PC-3 (cell line): ENCODE measurements around the gene TFEB. TPM values are rescaled to one million over a fixed set of nuclear protein-coding genes. Genes with fewer than 3 reads are reported as not detected.

Experiments used
- ATAC-seq: fragments of 200-7000 bp; cut with Tn5 transposase; 2 replicates; pipeline ENCODE4 v1.9.1; 2020; ENCODE audit warnings: mild to moderate bottlenecking, moderate library complexity
- BruUV-seq: library from RNA; stranded (reverse); fragments of 400-500 nt; replicated peaks from 2 replicates; lab custom pipeline; 2021; lab: Mats Ljungman, UMichigan
- CTCF ChIA-PET: fragments of 300-600 bp; sonication (Branson Sonifier 250); formaldehyde crosslinking; loops from one replicate; lab custom pipeline; 2022; ENCODE audit warnings: antibody characterized with exemption; lab: Charles Lee
- POLR2A ChIA-PET: fragments of 300-600 bp; sonication (Branson Sonifier 250); formaldehyde crosslinking; loops from one replicate; lab custom pipeline; 2022; ENCODE audit warnings: antibody characterized with exemption; ENCODE audit not compliant: unreplicated experiment; lab: Charles Lee
- DNase-seq: peaks from one replicate; pipeline ENCODE4 v3.0.0-alpha.2; 2015
- H2AFZ ChIP-seq: fragments of 300-600 bp; sonication (generic); 2 replicates; pipeline ENCODE4 v1.6.0; 2016; ENCODE audit warnings: antibody characterized with exemption, low read length
- H3F3A ChIP-seq: fragments of 300-600 bp; sonication (generic); one replicate; pipeline ENCODE4 v1.6.0; 2017; ENCODE audit warnings: antibody characterized with exemption, low read length, control low read depth, mild to moderate bottlenecking; ENCODE audit not compliant: unreplicated experiment
- H3K27ac ChIP-seq: fragments of 300-600 bp; sonication (generic); 2 replicates; pipeline ENCODE4 v1.5.1; 2016; ENCODE audit warnings: mild to moderate bottlenecking, low read length
- H3K27me3 ChIP-seq: fragments of 300-600 bp; sonication (generic); 2 replicates; pipeline ENCODE4 v1.6.1; 2016; ENCODE audit warnings: low read length, mixed read lengths
- H3K36me3 ChIP-seq: fragments of 300-600 bp; sonication (generic); 2 replicates; pipeline ENCODE4 v1.6.1; 2016; ENCODE audit warnings: low read depth, mixed run types, low read length, mixed read lengths
- H3K4me1 ChIP-seq: fragments of 300-600 bp; sonication (generic); 2 replicates; pipeline ENCODE4 v1.5.1; 2016; ENCODE audit warnings: low read length; ENCODE audit not compliant: insufficient read depth
- H3K4me2 ChIP-seq: fragments of 300-600 bp; sonication (generic); 2 replicates; pipeline ENCODE4 v1.6.0; 2016; ENCODE audit warnings: low read length
- H3K4me3 ChIP-seq: fragments of 300-600 bp; sonication (generic); 2 replicates; pipeline ENCODE4 v1.5.1; 2016; ENCODE audit warnings: mild to moderate bottlenecking, low read length, mixed read lengths
- H3K79me2 ChIP-seq: fragments of 300-600 bp; sonication (generic); 2 replicates; pipeline ENCODE4 v1.6.1; 2017; ENCODE audit warnings: low read length, mixed read lengths
- H3K9ac ChIP-seq: fragments of 300-600 bp; sonication (generic); 2 replicates; pipeline ENCODE4 v1.6.0; 2016; ENCODE audit warnings: mild to moderate bottlenecking, low read length
- H3K9me2 ChIP-seq: fragments of 300-600 bp; sonication (generic); replicated peaks from 2 replicates; pipeline ENCODE4 v1.6.1; 2016; ENCODE audit warnings: mixed run types, low read length, mixed read lengths
- H3K9me3 ChIP-seq: fragments of 300-600 bp; sonication (generic); 2 replicates; pipeline ENCODE4 v1.6.1; 2016; ENCODE audit warnings: low read length, mixed read lengths
- H4K20me1 ChIP-seq: fragments of 300-600 bp; sonication (generic); 2 replicates; pipeline ENCODE4 v1.6.1; 2016; ENCODE audit warnings: low read length, mixed read lengths
- CTCF ChIP-seq: fragments of 300-600 bp; sonication (generic); conservative IDR thresholded peaks from 2 replicates; pipeline ENCODE4 v1.5.1; 2017; ENCODE audit warnings: antibody characterized with exemption, low read depth, mild to moderate bottlenecking, low read length
- EZH2 ChIP-seq: fragments of 300-600 bp; sonication (generic); IDR thresholded peaks from one replicate; pipeline ENCODE4 v1.6.1; 2017; ENCODE audit warnings: antibody characterized with exemption, mild to moderate bottlenecking, low read length; ENCODE audit not compliant: unreplicated experiment
- EZH2phosphoT487 ChIP-seq: fragments of 300-600 bp; sonication (generic); IDR thresholded peaks from 2 replicates; pipeline ENCODE4 v1.6.1; 2018; ENCODE audit warnings: mild to moderate bottlenecking, antibody characterized with exemption, low read length, borderline replicate concordance
- intact Hi-C: fragments of 100-400 bp; cut with micrococcal nuclease; formaldehyde crosslinking; loops from 2 replicates; pipeline ENCODE4 v1.9.0; 2023
- total RNA-seq: library from RNA; depleted of rRNA; stranded (reverse); fragments of >200 nt; gene quantifications from 2 replicates; pipeline ENCODE4 v1.2.3, GENCODE V29; 2014

Gene TFEB
- total RNA-seq, 1 experiment from 2014 or later = 4.2 TPM

DNA sequence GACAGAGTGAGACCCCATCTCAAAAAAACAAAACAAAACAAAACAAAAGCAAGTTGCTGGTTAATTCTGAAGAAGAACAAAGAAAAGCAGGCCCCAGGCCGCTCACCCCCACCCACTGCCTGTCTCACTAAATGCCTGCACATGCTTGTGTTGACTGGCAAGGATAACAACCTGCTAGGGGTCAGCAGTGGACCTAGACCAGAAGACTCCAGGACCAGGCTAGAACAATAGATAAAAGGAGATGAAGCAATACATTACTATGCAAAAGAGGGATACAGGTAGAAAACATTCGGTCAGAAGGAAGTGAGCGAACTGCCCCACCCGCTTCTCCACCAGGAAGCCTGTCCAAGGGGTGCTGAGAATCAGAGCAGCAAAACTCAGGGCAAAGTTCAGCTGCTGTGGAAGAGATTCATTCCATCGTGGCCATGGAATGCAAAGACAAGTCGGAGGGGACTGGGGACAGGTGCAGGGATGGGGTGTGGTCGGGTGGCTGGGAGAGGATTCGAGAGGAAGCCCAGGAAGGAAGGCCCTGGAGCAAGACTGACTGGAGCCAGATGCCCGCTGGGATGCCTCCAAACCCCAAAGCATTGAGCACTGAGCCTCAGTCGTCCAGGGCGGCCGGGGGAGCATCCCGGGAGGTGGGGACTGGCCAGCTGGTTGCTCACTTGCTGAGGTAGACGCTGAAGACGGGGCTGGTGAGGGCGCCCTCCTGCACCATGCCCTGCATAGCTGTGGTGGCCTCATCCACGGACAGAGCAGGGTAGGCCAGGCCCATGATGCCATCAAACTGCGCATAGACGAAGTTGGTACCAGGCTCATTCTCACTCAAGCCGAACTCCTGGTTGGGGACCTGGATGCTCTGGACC is 6.5 kb upstream of the TFEB start:
- no TSS peak for BruUV-seq
- no peak overlapping the region for H3K9ac ChIP-seq
- DNase-seq = peak; percentile 66
- peak overlapping the region; percentile 25; the same call in 1 of the 2 replicates for H2AFZ ChIP-seq
- intact Hi-C loops = loop anchor here (2.0 kb wide), 1 partner anchor 303 kb away; no protein-coding TSS in a partner anchor
- no peaks in the 10 kb centered on the region for H3K27me3 ChIP-seq
- no peaks in the 10 kb centered on the region for H3K9me2 ChIP-seq
- H3K4me3 ChIP-seq = no peak overlapping the region
- CTCF ChIA-PET = interaction anchor here (1.0 kb wide), 1 partner anchor 38 kb away, joined by 3 read pairs; the partner anchor contains the start of gene FRS3
- H4K20me1 ChIP-seq = no peaks in the 10 kb centered on the region
- peaks cover 17% of the 10 kb centered on the region for H3K4me1 ChIP-seq
- no peaks in the 10 kb centered on the region for H3K9me3 ChIP-seq
- no peaks in the 10 kb centered on the region for H3K79me2 ChIP-seq
- TF ChIP-seq CTCF (no peak), EZH2phosphoT487 (no peak), EZH2 (no peak)
- H3K4me2 ChIP-seq = peak overlapping the region; percentile 23; the same call in 1 of the 2 replicates
- ATAC-seq = peak; percentile 67
- H3F3A ChIP-seq = no peaks in the 10 kb centered on the region
- H3K27ac ChIP-seq = peak overlapping the region; percentile 25
- H3K36me3 ChIP-seq = no peaks in the 10 kb centered on the region
- POLR2A ChIA-PET = no interaction called here

- peaks cover 20% of the 10 kb centered on the region for H3K4me1 ChIP-seq
- no peaks in the 10 kb centered on the region for H3K27me3 ChIP-seq
- H3K4me3 ChIP-seq = no peak overlapping the region
- no TSS peak for BruUV-seq
- H3K9me3 ChIP-seq = no peaks in the 10 kb centered on the region
- DNase-seq (no peak), ATAC-seq (no peak)
- POLR2A ChIA-PET = interaction anchor here (0.6 kb wide), 1 partner anchor 33 kb away, joined by 4 read pairs; no protein-coding TSS in a partner anchor
- no peaks in the 10 kb centered on the region for H4K20me1 ChIP-seq
- H3K9me2 ChIP-seq = no peaks in the 10 kb centered on the region
- no peak overlapping the region for H2AFZ ChIP-seq
- H3F3A ChIP-seq = no peaks in the 10 kb centered on the region
- no peaks in the 10 kb centered on the region for H3K79me2 ChIP-seq
- intact Hi-C loops = loop anchor here (2.0 kb wide), 1 partner anchor 304 kb away; no protein-coding TSS in a partner anchor
- TF ChIP-seq EZH2 = no peak
- no peak for TF ChIP-seq CTCF
- TF ChIP-seq EZH2phosphoT487 = no peak
- no peak overlapping the region for H3K4me2 ChIP-seq
- CTCF ChIA-PET = interaction anchor here (0.6 to 1.0 kb wide), 2 partner anchors 39 to 129 kb away, joined by 3 read pairs; partner anchors contain the start of gene FRS3
- H3K36me3 ChIP-seq = no peaks in the 10 kb centered on the region
- no peak overlapping the region for H3K27ac ChIP-seq
- no peak overlapping the region for H3K9ac ChIP-seq
These were observed 5.2 kb upstream of the TFEB start for GRCh38 chr6:41740366-41741162.
